GM13976 (cell line): Measurements from ENCODE around the gene PPP1CA.

Experiments used
- DNase-seq: peaks from one replicate; pipeline ENCODE4 v3.0.0; 2012; ENCODE audit warnings: low spot score
- in situ Hi-C: fragments of 300-500 bp; cut with MboI; formaldehyde crosslinking; loops from one replicate; pipeline ENCODE4 v1.12.0; 2022; ENCODE audit warnings: low sequenced_read_pairs, mixed read lengths, inconsistent platforms; ENCODE audit not compliant: unreplicated experiment
- TF ChIP-seq, protein P1 (sequence below): IDR thresholded peaks from 2 replicates; pipeline ENCODE4 v1.5.1; 2012; ENCODE audit warnings: borderline replicate concordance, mild to moderate bottlenecking; ENCODE audit not compliant: insufficient read depth; ENCODE audit errors: extremely low read depth, missing control alignments, control extremely low read depth

Gene PPP1CA

DNA sequence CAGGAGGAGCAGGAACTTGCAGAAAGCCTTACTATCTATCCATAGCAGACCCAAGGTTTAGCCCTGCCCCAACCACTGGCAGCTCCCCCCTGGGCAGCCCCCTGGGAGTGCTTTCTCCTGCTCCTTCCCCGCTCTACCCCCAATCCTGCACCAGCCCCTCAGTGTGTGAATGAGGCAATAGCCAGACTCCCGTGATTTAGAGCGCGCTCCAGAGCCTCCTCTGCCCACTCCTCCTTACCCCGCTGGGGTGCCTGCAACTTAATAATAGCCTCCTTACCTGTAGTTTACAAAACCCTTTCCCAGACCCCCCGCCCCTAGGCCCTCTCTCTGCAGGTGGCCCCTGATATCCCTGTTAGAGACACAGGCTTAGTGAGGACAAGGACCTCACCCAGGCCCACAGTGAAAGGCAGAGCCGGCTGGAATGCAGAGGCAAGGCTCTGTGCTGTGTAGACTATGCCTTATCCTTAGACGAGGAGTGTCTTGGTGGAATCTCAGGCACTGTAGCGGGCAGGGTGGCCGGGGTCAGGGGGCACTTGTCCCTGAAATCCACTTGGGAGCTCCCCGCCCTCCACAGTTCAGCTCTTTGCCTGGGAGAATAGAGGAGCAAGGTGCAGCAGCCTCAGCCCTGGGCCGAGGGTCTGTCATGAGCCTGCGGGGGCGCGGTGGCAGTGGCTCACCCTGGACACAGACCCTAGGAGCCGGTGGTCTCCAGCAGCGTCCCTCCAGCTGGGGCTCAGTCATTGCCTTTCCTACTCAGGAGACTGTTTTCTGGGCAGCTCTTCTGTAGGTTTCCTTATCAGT lies 9.5 kb upstream of the PPP1CA start:
- TF ChIP-seq, protein P1, sequence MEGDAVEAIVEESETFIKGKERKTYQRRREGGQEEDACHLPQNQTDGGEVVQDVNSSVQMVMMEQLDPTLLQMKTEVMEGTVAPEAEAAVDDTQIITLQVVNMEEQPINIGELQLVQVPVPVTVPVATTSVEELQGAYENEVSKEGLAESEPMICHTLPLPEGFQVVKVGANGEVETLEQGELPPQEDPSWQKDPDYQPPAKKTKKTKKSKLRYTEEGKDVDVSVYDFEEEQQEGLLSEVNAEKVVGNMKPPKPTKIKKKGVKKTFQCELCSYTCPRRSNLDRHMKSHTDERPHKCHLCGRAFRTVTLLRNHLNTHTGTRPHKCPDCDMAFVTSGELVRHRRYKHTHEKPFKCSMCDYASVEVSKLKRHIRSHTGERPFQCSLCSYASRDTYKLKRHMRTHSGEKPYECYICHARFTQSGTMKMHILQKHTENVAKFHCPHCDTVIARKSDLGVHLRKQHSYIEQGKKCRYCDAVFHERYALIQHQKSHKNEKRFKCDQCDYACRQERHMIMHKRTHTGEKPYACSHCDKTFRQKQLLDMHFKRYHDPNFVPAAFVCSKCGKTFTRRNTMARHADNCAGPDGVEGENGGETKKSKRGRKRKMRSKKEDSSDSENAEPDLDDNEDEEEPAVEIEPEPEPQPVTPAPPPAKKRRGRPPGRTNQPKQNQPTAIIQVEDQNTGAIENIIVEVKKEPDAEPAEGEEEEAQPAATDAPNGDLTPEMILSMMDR, result no peak
- in situ Hi-C loops, result no loop called here
- no peak for DNase-seq

DNA sequence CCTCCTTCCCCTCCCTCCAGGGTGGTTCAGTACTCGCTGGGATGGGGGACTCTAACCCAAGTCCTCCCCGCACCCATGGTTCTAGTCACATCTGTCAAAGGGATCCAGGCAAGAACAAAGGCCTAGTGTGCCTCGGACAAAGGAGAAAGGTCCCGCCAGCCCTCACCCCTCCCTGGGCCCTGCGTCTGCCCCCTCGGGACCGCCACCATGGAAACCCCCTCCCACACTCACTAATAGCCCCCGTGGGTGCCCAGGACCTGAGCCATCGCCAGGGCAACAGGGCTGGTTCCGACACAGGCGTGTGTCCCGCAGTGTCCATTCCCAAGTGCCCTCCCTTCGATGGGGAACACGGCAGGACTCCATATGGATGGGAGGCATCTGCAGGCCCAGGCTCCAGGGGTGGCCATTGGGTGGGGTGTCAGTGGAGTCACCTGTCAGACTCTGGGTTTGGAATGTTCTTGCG lies 8.7 kb upstream of the PPP1CA start:
- in situ Hi-C loops, result no loop called here
- TF ChIP-seq, protein P1, result no peak
- no peak for DNase-seq

GRCh38 chr11:67409781-67410368 lies 8.2 kb upstream of the PPP1CA start:
- in situ Hi-C loops, result no loop called here
- TF ChIP-seq, protein P1, result no peak
- DNase-seq, result no peak

DNA sequence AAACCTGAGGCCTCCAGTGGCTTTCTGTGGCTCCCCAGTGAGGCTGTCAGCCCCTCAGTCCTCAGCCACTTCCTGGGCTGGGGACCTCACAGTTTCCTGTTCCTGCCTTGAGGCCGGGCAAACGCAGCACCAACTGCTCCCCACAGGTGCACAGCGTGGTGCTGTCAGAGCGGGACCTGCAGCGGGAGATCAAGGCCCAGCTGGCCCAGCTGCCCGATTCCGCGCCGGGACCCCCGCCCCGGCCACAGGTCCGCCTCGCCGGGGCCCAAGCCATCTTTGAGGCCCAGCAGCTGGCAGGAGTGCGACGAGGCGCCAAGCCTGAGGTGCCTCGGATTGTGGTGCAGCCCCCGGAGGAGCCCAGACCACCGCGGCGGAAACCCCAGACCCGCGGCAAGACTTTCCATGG lies 7.6 kb upstream of the PPP1CA start:
- in situ Hi-C loops, result no loop called here
- peak; percentile 83 for DNase-seq
- TF ChIP-seq, protein P1, result no peak

DNA sequence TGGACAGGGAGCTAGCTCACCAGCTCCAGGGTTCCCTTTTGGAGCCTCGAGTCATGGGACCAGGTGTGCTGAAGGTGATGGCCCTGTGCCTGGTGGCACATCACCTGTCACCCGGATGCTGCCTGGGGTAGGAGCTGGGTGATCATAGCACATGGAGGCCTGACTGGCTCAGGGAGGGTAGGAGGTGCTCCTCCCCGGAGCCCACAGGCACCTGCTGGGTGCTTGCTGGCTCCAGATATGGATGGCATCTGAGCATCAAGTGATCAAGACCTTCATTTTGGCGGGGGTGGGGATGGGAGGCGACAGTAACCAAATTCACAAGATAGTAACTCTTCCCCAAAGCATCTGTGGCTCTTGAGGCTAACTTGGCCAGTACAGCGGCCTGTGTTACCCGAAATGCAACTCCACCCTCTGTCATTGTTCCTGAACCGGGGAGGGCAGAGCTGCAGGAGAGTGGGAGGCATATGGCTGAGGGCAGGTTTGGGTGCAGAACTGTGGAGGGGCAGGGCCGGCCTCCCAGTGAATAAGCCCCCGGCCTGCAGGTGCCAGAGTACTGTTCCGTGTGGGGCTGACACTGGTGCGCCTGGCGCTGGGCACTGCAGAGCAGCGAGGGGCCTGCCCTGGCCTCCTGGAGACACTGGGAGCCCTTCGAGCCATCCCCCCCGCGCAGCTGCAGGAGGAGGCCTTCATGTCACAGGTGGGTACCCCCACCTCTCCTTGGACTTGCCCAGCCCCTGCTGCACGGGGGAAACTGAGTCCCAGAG lies 7.0 kb upstream of the PPP1CA start:
- in situ Hi-C loops, result no loop called here
- DNase-seq, result no peak
- TF ChIP-seq, protein P1, result no peak

- DNase-seq, result no peak
- TF ChIP-seq, protein P1, result no peak
- in situ Hi-C loops, result no loop called here
Measured at GRCh38 chr11:67407688-67408163, 6.1 kb upstream of the PPP1CA start.
